ENCODE results near the gene TCF23.
"Not testable (repeated sequence)": the region's sequence is repeated elsewhere in the genome, so short reads cannot be mapped to it uniquely, and the experiment has no call there.

The TCF23 gene

GRCh38 chr2:27191070-27191829 lies 42.4 kb downstream of the TCF23 start:
- DNase-seq: peak; percentile 47

DNA sequence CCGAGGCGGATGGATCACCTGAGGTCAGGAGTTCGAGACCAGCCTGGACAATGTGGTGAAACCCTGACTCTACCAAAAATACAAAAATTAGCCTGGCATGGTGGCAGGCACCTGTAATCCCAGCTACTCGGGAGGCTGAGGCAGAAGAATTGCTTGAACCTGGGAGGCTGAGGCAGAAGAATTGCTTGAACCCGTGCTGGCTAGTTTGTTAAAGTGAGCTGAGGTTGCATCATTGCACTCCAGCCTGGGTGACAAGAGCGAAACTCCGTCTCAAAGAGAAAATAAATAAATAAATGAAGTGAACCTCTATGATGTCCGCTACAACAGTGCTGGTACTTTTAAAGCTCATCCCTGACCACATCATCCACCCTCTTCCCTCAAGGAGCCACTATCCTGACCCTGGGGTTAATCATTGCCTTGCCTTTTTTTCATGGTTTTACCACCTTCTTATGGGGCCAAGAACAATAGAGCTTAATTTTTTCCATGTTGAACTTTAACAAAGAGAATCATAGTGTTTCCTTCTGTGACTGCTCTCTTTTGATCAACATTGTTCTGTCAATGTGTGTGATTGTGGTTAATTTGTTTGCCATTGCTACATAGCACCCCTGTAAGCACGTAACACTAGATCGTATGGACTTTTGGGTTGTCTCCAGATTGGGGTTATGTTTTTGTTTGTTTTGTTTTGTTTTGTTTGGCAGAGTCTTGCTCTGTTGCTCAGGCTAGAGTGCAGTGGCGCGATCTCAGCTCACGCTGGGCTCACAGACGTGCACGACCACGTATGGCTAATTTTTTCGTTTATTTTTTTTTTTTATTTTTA lies 45.9 kb downstream of the TCF23 start:
- no peak for DNase-seq

- DNase-seq: not testable (repeated sequence)
Observed at GRCh38 chr2:27195799-27196198, 47.0 kb downstream of the TCF23 start.

GRCh38 chr2:27198068-27198467 lies 49.3 kb downstream of the TCF23 start:
- DNase-seq: not testable (repeated sequence)

DNA sequence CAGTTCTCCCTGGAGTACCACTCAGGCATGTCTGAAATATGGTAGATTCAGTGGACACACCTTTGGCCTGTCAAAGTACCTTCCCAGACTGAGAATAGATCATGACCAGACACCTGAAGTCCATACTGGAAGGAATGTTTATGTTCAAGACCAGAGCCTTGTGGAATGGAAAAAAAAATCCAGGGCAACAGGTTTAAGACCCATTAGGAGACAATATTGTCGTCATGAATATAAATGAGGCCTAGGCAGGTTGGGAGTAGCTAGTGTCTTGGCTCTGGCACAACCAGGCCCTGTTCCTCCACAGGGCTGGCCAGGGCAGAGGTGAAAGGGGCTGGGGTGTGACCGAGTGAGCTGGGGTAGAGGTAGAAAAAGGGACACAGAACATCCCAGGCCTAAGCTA lies 49.8 kb downstream of the TCF23 start:
- DNase-seq: no peak

DNA sequence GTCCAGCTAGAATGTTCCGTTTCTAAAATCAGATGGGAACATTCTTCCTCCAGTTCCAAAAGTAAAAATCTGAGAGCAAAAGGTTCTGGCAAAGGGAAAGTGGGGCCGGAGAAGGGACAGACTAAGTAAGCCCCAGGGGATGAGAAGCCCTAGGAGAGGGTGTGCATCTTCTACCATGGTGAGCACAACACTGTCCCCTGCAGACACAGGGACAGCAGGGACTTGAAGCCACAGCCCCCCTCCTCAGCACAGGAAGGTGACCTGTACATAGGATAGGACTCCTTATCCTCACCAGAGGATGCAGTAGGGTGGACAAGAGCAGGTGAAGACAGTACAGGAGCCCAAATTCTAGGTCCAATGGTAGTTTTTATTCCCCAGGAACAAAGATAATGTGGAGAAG lies 50.4 kb downstream of the TCF23 start:
- DNase-seq: no peak

GRCh38 chr2:27201675-27202074 lies 52.9 kb downstream of the TCF23 start:
- DNase-seq: no peak

DNA sequence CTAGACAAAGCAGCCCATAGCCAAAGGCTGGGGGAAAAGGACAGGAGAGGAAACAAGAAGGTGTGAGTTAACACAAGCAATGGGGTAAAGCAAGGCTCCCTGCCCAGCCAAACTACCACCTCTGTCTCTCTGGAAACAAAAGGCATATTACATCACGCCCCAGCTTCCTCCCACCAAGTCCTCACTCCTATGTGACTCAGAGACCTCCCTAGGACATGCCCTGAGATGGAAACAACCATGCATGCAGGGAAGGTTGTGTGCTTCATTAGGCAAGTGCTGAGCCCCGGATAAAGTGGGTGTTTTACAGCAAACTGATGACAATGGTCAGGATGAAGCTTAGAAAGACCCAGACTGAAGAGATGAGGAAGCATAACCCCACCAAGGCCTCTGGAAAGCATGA lies 54.0 kb downstream of the TCF23 start:
- DNase-seq: no peak

- no peak for DNase-seq
Observed at GRCh38 chr2:27203741-27204140, 54.9 kb downstream of the TCF23 start.

DNA sequence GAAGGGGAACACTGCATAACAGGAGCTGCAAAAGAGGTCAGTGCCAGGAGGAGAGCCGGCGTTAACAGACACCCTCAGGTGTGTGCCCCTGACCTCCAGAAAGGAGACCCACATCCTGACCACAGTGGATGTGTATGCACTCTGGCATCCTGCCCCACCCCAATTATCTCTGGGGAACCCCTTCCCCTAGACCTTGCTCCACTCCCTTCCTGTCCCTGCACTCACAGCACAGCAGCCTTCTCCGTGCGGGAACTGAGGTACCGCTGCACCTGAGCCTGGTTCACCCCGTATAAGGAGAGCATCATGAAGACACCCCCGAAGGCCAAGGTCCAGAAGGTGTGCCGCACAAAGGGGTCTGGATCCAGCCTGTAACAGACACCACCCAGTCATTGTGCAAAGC lies 55.8 kb downstream of the TCF23 start:
- no peak for DNase-seq

DNA sequence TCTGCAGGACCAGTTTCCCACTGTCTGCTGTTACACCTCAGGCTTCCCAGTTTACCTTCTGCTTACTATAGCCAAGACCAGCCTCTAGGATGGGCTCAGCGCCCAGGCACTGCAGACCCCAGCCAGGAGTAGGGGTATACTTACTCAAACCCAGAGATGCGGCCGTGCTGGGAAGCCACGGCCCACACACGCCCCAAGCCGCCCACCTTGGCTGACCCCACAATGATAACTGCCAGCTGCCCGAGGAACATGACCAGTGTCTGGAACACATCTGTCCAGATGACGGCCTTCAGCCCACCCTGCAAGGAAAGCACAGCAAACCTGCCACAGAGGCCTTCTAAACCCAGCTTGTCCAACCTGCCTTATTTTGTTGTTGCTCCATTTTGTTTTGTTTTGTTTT lies 56.4 kb downstream of the TCF23 start:
- no peak for DNase-seq

DNA sequence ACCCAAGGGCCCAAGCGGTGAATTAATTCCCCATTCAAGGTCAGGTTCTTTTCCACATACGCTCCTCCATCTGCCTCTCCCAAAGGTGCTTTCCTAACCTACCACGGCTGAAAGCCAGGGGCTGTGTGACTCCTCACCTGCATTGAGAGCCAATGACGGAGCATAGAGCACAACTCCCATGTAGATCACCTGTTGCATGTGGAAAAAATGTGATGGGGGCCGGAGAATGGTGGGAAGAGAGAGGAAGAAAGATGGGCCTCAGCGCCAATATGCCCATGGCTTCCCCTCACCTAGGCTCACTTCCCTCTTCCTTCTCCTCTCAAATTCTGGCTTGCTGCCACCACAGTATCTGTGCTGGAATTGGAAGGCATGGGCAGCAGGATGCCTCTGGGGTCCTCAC lies 57.5 kb downstream of the TCF23 start:
- DNase-seq: no peak
